HG03565 (cell line): ENCODE results near the gene ELMO1.

Source experiments
- ATAC-seq: cut with Tn5 transposase; IDR thresholded peaks from one replicate; pipeline ENCODE4 v1.9.1; 2021; ENCODE audit warnings: mild to moderate bottlenecking, moderate library complexity; ENCODE audit not compliant: unreplicated experiment

ELMO1 gene

DNA sequence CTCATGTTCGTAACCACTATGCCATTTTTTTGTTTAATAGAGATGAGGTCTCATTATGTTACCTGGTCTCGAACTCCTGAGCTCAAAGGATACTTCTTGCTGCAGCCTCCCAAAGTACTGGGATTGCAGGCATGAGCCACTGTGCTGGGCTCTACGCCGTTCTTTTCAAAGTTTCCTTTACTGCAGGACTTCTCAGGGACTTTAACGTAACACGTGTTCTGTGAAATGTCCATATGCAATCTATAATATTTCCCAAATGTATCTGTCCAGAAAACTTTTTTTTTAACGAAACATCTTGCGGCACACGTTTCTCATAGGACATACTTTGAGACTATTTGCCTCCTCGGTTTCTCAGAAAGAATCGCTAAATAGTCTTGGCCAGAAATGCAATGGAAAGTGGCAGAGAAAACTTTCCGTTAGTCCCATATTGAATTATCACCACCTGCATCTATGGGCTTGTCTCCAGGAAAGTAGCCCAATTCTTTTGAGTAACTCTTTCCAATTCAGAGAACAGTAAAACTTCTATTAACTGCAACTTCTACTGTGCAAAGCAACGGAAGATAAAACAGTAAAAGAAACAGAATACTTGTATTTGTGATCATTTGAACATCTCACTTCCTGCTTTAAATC lies 96.3 kb downstream of the ELMO1 start:
- no peak for ATAC-seq

DNA sequence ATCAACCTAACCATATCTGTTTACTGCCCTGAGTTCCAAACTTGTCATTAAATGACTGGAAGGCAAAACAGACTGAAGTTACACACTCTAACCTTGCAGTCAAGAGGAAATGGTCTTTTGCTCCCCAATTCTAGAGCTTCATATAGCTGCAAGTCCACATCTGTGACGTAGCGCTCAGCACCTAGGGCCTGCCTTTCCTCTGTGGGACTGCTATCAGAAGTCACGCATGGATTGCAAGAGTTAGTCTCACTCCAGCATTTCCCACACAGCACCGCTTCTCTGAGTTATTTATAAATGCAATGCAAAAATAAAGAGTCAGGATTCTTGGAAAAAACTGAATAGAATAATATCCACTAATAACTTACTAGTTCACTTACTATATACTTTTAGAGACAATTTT lies 96.9 kb downstream of the ELMO1 start:
- no peak for ATAC-seq

DNA sequence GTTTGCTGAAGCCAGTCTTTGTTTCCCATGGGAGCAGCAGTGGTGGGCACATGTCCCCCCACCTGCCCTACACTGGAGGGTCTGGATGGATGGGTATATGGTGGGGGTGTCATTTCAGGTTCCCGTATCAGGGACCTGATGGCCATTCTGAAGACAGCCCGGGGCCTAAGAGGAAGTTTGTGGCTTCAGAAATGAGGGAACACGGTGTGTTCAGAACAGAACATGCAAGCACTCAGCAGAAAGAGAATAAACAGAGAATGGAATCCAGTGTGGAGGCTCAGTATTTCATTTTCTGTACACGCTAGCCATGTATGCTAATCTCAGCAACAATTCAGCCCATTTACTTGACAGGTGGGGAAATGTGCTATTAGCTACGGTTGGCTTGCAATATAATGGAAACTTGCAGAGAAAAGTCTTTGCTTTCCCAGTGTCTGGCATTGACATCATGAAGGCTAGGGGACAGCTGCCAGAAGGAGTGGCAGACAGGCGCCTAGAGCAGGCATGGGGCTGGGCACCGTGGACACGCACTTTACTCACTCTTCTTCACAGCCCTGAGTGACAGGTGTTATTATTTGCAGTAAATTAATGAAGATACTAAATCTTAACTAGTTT lies 98.6 kb downstream of the ELMO1 start:
- no peak for ATAC-seq

DNA sequence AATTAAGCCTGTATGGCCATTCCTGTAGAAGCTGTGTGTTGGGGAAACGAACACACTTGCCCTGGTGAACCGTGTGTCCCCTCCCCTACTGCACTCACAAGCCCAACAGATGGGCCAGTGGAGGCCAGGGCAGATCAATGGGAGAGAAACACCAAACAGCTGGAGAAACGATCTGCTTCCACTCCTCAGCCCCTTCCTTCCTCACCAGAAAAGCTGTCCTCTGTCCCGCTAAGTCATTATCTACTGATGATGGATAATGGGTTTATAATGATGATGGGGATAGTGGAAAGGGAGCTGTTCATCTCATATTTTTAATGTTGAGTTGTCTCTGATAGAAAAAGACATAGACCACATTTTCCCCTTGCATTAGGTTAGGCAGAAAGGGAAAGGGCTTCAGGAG lies 99.7 kb downstream of the ELMO1 start:
- no peak for ATAC-seq

DNA sequence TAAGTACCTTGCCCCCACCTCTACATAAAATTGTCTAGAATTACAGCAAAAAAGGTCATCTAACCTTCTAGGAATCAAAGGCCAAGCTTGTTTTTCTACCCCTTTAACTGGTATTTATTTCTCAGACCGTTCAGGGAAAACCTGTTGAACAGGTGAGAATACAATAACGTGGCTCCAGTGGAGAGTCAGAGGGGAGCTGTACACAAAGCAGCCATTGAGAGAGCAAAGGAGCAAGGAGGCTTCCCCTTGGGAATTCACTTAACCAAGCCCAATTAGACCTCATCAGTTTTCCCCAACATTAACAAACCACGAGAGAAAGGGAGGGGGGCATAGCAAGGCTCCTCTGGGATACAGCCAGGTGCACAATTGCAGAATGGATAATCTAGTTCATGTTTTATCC lies 101.9 kb downstream of the ELMO1 start:
- no peak for ATAC-seq

DNA sequence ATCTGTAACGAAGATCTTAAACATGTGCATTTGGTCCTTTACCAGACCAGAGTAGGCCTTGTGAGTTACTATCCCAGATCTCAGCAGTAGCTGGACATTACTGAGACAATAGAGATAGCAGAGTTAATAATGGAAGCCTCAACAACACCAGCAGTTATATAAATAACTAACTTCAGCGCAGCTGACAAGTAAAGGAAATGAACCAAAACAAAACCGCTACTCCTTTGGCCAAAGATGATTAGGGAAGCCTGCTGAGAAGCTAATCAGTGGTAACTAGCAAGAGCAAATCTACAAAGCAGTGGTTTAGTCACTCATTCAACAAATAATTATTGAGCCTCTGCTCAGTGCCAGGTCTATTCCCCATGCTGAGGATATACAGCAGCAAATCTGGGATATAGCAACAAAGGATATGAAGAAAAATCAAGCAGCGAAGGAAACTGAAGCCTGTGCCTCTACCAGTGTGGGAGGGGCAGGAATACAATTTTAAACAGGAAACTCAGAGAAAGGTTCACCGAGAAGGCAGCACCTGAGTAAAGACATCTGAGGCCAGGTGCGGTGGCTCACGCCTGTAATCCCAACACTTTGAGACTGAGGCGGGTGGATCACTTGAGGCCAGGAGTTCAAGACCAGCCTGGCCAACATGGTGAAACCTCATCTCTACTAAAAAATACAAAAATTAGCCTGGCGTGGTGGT lies 103.6 kb downstream of the ELMO1 start:
- no peak for ATAC-seq

DNA sequence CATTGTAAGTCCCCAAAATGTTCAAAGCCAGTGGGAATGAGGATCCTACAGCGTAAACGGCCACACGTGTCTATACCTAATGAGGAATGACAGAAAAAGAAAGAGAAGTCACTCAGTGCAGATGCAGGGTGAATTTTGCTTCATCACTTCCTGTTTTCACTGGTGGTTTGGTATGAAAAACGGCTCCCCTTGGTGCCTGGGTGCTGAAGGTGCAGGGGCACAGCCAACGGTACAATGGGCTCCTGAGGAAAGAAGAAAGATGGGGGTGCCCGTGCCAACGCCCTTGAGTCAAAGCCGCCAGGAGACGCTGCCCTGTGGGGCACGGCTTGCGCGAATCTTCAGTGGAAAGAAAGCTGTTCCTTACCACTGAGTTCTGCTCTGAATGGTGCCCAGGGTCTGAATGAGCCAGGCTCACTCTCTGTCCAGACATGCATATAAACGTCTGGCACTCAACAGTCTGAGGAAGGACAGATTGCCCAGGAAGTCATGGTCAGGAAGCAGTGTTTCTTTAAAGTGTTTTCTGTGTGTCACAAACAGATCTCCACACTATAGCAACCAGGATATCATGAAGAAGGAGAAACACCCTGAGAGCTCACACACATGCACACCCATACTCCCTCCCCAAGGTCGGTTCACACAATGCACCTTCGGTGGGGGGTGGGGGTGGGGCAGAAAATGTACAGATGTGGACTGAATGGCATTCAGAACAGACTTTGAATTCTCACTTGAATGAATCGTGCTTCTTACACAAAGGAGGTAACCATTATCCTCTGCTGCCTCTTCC lies 105.8 kb downstream of the ELMO1 start:
- peak; percentile 50 for ATAC-seq

DNA sequence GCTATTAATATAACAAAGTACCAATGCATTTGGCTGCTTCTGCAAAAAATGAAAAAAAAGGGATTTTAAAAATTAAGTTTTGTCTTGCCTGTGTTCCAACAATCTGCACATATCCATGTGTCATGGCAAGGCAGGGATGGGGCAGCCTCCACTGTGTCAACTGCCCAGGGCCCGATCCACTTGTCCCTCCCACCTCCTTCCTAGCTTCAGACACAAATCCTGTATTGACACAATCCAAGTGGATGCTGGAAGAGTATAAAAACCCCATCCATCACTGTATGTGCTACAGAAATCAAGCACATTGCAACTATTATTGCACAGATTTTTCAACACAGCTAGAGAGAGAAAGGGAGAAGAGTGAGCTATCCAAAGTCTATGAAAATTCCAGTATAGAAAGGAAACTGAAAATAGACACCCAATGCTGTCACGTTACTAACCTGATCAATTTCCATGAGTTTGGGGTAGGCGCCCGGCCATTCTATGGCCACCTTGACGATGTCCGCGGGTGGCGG lies 106.4 kb downstream of the ELMO1 start:
- ATAC-seq = no peak

DNA sequence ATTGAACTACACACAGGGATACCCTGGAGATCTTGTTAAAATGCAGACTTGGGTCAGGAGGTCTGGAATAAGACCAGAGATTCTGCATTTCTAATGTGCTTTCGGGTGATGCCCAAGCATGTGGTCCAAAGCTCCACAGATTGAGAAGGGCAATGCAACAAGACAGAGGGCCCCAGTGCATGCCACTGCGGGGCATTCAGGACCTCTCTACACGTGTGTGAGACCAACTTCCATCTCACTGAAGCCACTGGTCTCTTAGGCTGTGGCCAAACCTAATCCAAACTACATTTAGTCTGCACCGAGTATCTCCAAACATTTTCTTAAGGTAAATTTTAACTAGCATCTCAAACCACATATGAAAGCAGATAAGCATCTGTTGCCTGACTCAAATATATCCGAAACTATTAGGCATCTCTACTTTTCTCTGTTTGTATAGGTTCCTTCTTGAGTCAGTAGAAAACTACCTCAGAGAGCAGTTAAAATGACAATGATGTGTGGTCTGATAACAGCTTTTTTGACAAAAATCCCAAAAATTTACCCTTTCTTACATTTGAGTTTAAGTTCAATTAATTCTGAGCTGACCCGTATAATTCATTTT lies 107.5 kb downstream of the ELMO1 start:
- ATAC-seq = peak; percentile 33

DNA sequence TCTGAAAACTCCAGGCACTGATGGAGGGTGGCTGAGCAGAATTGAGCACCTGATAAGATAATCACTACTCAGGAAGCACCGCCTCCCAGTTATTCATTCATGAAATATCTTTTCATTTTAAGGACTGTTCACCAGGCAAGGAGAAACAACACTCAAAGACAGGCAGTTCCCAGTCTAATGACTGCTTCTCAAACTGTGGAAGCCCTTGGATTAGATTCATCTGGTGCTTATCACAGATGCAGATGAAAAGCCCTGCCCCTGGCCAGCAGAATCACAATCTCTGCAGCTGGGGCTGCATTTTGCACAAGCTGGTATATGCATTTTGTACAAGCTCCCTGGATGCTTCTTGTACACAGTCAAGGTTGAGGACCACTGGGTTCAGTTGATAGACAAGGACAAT lies 109.7 kb downstream of the ELMO1 start:
- ATAC-seq = no peak

DNA sequence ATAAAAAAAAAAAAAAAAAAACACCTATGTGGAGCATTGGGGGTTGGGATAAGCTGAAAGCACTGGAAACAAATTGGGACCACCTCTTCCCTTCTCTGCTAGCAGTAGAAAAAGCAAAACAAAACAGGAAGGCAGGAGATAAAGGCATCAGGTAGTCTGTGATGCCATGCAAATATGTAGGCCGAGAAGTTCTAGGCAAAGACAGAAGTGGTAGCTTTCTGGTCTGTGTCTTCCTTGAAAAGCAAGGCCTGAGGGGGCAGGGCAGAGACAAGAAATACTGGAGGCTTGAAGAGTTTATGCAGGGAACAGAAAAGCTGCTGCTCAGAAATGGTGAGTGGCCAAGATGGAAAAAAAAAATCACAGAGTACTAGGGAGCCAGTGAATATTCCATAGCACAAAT lies 111.1 kb downstream of the ELMO1 start:
- no peak for ATAC-seq

DNA sequence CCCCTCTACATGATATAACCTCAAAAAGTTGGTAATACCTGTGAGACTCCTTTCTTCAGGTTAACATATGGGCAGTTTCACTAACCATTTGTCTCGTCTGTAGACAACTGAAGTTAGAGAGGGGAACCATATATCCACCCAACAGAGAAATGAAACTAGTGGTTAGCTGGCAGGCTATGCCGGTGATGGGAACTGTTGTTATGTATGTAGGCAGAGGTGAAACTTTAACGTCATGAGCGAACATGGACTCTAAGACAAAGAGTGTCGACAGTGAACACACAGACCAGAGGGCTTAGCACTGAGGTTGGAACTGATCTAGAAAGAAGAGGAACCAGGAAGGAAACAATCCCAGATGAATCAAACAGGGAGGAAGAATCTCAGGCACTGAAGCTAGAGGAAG lies 112.4 kb downstream of the ELMO1 start:
- peak; percentile 96 for ATAC-seq

DNA sequence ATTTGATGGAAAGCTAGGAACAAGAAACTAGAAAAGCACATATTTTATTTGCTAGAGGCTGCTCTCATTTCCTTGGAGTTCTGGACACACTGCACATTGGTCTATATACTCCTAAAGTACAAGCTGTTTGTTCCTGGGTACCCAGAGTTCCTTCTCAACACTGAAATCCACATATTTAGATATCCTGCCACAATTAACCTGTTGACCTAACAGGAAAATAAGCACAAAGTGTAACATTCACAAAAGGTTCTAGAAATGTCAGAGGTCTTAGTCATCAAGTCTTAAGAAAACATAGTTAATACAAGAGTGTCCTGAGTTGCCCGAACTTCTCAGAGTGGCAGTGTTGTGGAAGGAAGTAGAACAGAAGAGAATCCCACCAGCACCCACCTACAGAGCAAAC lies 115.6 kb downstream of the ELMO1 start:
- ATAC-seq = no peak

DNA sequence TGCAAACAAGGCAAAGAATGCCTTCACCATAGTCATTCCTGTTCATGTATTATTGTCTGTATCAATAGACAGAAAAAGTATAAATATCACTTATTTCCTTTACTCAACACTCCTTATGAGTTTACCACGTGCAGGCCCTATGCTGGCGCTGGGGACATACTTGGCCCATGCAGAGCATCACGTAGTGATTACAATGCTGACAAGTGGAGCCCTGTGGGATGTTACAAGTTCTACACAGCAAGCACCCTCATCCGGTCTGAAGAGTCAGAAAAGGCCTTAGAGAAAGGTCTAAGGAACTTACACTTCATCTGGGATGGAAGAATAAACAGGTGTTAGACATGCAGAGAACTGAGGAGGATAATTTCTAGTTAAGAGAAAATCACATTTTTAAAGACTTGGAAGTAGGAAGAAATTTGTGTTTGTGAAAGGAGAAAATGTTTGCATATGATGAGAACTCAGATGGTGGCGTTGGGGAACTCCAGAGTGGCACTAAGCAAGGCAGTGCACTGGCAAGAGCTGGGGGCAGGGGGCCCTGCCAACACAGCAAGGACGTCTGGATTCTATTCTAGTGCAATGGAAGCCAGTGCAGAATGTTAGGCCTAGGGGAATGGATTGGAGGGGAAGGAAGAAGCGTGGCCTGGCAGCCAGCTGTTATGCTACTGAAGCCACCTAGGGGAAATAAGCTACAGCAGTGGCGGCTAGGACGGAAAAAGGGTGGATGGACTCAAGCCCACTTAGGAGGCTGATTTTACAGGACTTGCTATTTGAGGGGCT lies 116.2 kb downstream of the ELMO1 start:
- ATAC-seq = no peak

DNA sequence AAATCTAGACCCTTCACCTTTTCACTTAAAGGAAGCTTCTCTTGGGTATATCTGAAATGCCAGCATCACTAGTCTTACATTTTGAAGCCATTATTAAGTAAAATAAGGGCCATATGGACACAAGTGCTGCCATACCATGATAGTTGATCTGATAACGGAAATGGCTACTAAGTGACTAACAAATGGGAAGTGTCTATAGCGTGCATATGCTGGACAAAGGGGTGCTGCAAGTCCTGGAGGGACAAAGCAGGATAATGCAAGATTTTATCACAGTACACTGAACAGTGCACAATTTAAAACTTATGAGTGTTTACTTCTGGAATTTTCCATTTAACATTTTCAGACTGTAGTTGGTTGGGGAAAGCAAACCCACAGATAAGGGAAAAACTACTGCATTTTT lies 117.9 kb downstream of the ELMO1 start:
- no peak for ATAC-seq

DNA sequence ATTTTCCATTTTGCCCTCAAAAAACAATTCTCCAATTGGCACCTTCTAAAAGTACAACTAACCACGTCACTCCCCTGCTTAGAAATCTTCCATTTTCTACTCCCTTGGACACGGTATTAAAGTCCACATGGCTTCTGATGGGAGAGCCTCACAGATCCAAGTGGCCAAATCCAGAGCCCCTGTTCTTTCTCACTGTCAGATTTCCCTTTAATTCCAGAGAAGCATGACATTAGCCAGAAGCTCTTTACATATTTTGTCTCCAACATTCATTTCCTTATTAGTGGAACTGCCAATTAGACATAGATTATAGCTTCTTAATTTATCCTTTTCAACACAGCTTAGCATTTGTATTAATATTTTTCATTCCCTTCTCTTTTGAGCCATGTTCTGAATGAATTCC lies 118.7 kb downstream of the ELMO1 start:
- no peak for ATAC-seq

DNA sequence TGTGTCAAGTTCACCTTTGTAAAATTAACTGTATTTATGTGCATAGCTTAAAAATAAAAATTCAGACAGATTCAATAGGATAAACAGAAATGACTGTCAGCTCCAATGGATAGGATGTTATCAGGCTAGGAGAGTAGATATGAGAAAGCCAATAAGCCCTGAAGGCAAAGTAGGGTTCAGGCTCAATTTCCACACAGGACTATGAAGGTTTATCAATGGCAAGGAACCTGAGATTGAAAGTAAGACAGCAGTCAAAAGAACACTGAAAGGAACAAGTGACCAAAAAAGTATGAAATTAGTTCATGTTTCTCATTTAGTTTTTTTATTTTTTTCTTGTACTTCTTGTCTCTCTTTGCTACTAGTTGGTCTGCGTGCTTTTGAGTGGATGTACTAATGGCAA lies 121.4 kb downstream of the ELMO1 start:
- ATAC-seq = no peak

DNA sequence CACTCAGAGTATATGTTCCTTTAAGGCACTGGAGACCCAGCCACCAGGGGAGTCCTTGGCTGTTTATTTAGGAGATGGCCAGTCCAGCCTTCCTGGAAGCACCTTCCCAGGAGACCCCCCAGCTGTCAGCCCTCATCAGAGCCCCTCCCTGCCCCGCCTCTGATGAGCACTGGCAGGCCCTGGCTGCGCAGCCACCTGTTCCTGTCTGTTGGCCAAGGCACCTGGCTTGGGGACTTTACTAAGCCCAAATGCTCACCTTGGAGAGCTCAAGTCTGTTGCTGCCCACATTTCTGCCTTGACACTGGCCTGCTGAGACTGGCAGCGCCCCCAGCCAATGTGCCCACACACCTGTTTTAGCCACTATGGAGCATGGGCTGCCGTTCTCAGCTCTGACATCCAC lies 124.7 kb downstream of the ELMO1 start:
- no peak for ATAC-seq

DNA sequence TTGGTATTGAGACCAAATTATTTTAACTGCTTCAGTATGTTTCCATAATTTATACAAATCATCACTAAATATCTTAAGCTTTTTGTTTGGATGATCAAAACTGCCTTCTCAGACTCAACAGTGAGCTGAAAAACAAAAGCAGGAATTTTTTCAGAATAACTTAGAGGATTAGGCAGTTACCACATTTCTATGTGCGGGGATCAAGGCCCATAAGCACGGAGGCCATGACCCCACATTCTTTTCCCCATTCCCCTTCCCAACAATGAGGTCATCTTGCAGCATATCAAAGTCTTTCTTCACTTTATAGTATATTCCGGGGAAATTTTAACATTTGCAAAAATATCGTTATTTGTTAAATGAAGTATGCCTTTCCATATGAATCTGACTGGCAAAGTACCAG lies 125.8 kb downstream of the ELMO1 start:
- ATAC-seq = no peak

DNA sequence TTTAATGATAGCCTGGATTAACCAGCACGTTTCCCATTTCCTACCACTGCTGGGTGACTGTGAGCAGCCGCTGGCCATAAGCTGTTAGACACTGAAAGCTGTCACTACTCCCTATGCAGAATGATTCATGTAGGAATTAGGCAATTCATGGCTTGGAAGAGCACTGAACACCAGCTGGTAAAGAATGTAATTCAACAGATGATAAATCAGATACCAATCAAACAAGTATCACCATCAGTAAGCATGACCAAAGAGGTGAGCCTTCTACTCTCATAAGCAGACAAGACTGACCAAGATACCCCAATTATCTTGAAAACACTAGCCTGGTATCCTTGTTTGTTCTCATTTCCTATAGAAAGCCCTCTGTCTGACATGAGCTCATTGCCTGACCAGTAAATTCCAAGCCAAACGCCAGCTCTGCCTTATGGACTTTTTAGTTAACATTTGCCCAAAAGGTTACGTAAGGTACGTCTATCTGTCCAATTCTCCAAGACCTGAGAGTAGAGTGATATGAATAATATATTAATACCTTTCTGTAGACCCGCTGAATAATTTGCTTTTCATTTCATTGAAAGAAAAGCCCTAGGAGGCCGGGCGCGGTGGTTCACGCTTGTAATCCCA lies 127.7 kb downstream of the ELMO1 start:
- ATAC-seq = no peak
